Endothelial cell of umbilical vein (primary cell): ENCODE measurements around the gene FSD1L. TPM values are rescaled to one million over a fixed set of nuclear protein-coding genes. Genes with fewer than 3 reads are reported as not detected.
A peak's percentile ranks its signal among the peaks of the same experiment; 100 is the strongest.

Experiments used
- BruUV-seq: library from RNA; stranded (reverse); fragments of 400-500 nt; replicated peaks from 2 replicates; lab custom pipeline; 2021; lab: Mats Ljungman, UMichigan
- CTCF ChIA-PET: fragments of 300-600, 350-600 bp; sonication (Branson Sonifier 250); formaldehyde crosslinking; loops from one replicate; lab custom pipeline; 2021; ENCODE audit warnings: antibody characterized with exemption, inconsistent platforms; lab: Charles Lee
- POLR2A ChIA-PET: fragments of 300-600, 350-600 bp; sonication (Branson Sonifier 250); formaldehyde crosslinking; loops from one replicate; lab custom pipeline; 2021; ENCODE audit warnings: antibody characterized with exemption, inconsistent platforms; lab: Charles Lee
- DNase-seq: peaks from one replicate; pipeline ENCODE4 v3.0.0-alpha.2; 2011; ENCODE audit warnings: low read depth, low spot score
- FAIRE-seq: peaks from 2 replicates; lab custom pipeline; 2011; peaks lifted over from hg19 to GRCh38; lab: Jason Lieb, UNC
- H2AFZ ChIP-seq: 2 replicates; pipeline ENCODE4 v1.6.0; 2012; ENCODE audit warnings: low read depth, low read length, control low read depth, inconsistent platforms
- H3K27ac ChIP-seq: 2 replicates; pipeline ENCODE4 v1.5.1; 2011; ENCODE audit warnings: low read depth, mild to moderate bottlenecking, control low read depth, low read length, moderate library complexity; ENCODE audit not compliant: insufficient read depth
- H3K27me3 ChIP-seq, 2 experiments: 2 replicates each; pipeline versions ENCODE4 v1.6.0 to v1.6.1; 2011; ENCODE audit warnings: low read length in 2 of 2, mixed read lengths in 1 of 2; ENCODE audit not compliant: control insufficient read depth in 2 of 2, insufficient read depth in 2 of 2
- H3K36me3 ChIP-seq, 2 experiments: 2 replicates in 1 of 2; 3 replicates in 1 of 2; pipeline ENCODE4 v1.5.1; 2011; ENCODE audit warnings: low read length in 2 of 2, mild to moderate bottlenecking in 1 of 2, moderate library complexity in 1 of 2; ENCODE audit not compliant: control insufficient read depth in 2 of 2, insufficient read depth in 2 of 2; ENCODE audit errors: extremely low read depth in 1 of 2
- H3K4me1 ChIP-seq: 3 replicates; pipeline ENCODE4 v1.5.1; 2011; ENCODE audit warnings: mild to moderate bottlenecking, low read length; ENCODE audit not compliant: control insufficient read depth, insufficient read depth; ENCODE audit errors: extremely low read depth
- H3K4me2 ChIP-seq: 2 replicates; pipeline ENCODE4 v1.6.1; 2011; ENCODE audit warnings: low read length, control low read depth, mixed read lengths; ENCODE audit not compliant: insufficient read depth
- H3K4me3 ChIP-seq, 3 experiments: fragments of 200-600 bp in 1 of 3; sonication (generic), shearing (Covaris generic) in 1 of 3; replicated peaks in 1 of 3; 2 replicates each; pipeline ENCODE4 v1.5.1; 2011 to 2016; ENCODE audit warnings: control low read depth in 3 of 3, low read length in 3 of 3, mild to moderate bottlenecking in 2 of 3, inconsistent platforms in 1 of 3, low read depth in 1 of 3, moderate library complexity in 1 of 3; ENCODE audit not compliant: insufficient read depth in 1 of 3
- H3K79me2 ChIP-seq: 2 replicates; pipeline ENCODE4 v1.6.0; 2012; ENCODE audit warnings: low read length, inconsistent platforms; ENCODE audit not compliant: control insufficient read depth, insufficient read depth
- H3K9ac ChIP-seq: replicated peaks from 2 replicates; pipeline ENCODE3; 2011; ENCODE audit warnings: low read length, control low read depth; ENCODE audit not compliant: insufficient read depth; ENCODE audit errors: extremely low read depth
- H3K9me1 ChIP-seq: replicated peaks from 3 replicates; pipeline ENCODE4 v1.6.0; 2011; ENCODE audit warnings: mild to moderate bottlenecking, low read length; ENCODE audit not compliant: control insufficient read depth, insufficient read depth; ENCODE audit errors: extremely low read depth
- H3K9me3 ChIP-seq: replicated peaks from 2 replicates; pipeline ENCODE4 v1.5.1; 2012; ENCODE audit warnings: low read length, inconsistent platforms; ENCODE audit not compliant: control insufficient read depth, insufficient read depth
- H4K20me1 ChIP-seq: replicated peaks from 2 replicates; pipeline ENCODE3; 2011; ENCODE audit warnings: mild to moderate bottlenecking, low read length; ENCODE audit not compliant: control insufficient read depth, insufficient read depth; ENCODE audit errors: extremely low read depth
- CTCF ChIP-seq, 2 donors: IDR thresholded peaks; 1 replicate in 1 of 2; 2 replicates in 1 of 2; pipeline ENCODE4 v1.5.1; 2011; ENCODE audit warnings: low read length in 2 of 2, mild to moderate bottlenecking in 2 of 2, moderate library complexity in 2 of 2, control low read depth in 1 of 2, inconsistent platforms in 1 of 2, low read depth in 1 of 2; ENCODE audit not compliant: insufficient read depth in 1 of 2; ENCODE audit errors: extremely low read depth in 1 of 2
- JUN ChIP-seq: IDR thresholded peaks from 2 replicates; pipeline ENCODE4 v1.6.1; 2011; ENCODE audit warnings: borderline replicate concordance, low read depth; ENCODE audit not compliant: insufficient read length, insufficient read depth
- MAX ChIP-seq: IDR thresholded peaks from 2 replicates; pipeline ENCODE4 v1.6.1; 2011; ENCODE audit not compliant: insufficient read depth, insufficient read length
- dilution Hi-C: fragments of 300-500 bp; cut with MboI; formaldehyde crosslinking; loops from one replicate; pipeline ENCODE4 v1.15.0; 2019; ENCODE audit warnings: low sequenced_read_pairs; ENCODE audit not compliant: extremely low pct_ligation_motif_present
- intact Hi-C: fragments of 100-400 bp; cut with micrococcal nuclease; formaldehyde crosslinking; loops from one replicate; pipeline ENCODE4 v1.10.0; 2022
- polyA plus RNA-seq, 4 experiments: library from polyadenylated mRNA; depleted of rRNA in 3 of 4; stranded (reverse) in 3 of 4; unstranded in 1 of 4; fragments of >200 nt; gene quantifications; 2 replicates each; pipeline versions ENCODE4 v1.2.1 to v1.2.3, GENCODE V29; 2011 to 2012; ENCODE audit warnings: missing spikeins in 1 of 4
- total RNA-seq: library from RNA; stranded (reverse); gene quantifications from 2 replicates; pipeline ENCODE4 v1.2.3, GENCODE V29; 2021

The FSD1L gene
- total and polyA plus RNA-seq, 2 donors (not counting 3 experiments of a cell fraction or from before 2014, with no cell fraction given) = 0.69 to 8.5 TPM

DNA sequence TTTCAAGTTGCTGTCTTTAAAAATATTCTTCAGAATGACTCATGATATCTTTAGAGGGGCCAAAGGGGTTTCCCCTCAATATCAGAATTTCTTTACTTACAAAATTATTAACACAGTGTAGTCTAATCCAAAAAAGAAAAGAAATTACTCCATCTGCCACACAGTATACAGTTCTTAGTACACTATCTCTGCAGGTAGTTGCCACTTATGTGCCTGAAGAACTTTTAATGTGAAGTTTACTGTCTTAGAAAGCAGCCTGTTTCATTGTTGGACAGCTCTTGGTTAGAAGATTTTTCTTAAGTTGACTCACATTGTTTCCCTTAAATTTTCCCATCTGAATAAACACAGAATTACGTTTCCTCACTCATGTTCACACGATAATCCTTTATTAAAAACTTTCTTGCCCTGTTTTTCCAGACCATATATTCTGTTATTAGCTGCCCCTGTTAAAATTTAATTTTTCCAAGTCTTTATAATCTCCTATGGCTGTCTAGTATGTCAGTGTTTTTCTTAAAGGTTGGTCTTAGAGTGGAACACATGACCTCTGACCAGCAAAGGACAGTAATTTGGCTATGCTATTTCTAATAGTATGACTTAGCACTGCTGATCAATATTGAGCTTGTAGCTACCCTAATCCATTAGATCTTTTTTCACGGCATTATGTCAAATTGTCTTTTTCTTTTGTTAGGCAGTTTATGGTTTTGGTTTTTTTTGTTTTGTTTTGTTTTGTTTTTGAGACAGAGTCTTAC lies 88.3 kb downstream of the FSD1L start:
- Histone ChIP-seq H3K4me1 (no peaks in the 10 kb centered on the region), H3K27me3 (no peaks in the 10 kb centered on the region), H3K4me3 (no peak overlapping the region), H3K36me3 (peaks cover 0 to 4% of the 10 kb centered on the region in 2 experiments), H3K27ac (no peak overlapping the region), H3K9ac (no peak overlapping the region), H2AFZ (no peak overlapping the region), H3K4me2 (no peak overlapping the region), H4K20me1 (no peaks in the 10 kb centered on the region), H3K9me1 (no peaks in the 10 kb centered on the region), H3K9me3 (no peaks in the 10 kb centered on the region), H3K79me2 (no peaks in the 10 kb centered on the region)
- POLR2A ChIA-PET = no interaction called here
- dilution Hi-C loops = no loop called here
- intact Hi-C loops = loop anchor here (2.0 kb wide), 1 partner anchor 23 kb away; the partner anchor contains the start of gene FKTN
- BruUV-seq = no TSS peak
- DNase-seq (no peak), FAIRE-seq (no peak)
- no peak for TF ChIP-seq MAX
- CTCF ChIA-PET = no interaction called here

- Histone ChIP-seq H3K27me3 (no peaks in the 10 kb centered on the region), H3K4me1 (no peaks in the 10 kb centered on the region), H3K9me1 (no peaks in the 10 kb centered on the region), H3K36me3 (peaks cover 0 to 4% of the 10 kb centered on the region in 2 experiments), H4K20me1 (no peaks in the 10 kb centered on the region), H3K9ac (no peak overlapping the region), H3K4me2 (no peak overlapping the region), H3K4me3 (no peak overlapping the region), H3K79me2 (no peaks in the 10 kb centered on the region), H2AFZ (no peak overlapping the region), H3K9me3 (no peaks in the 10 kb centered on the region), H3K27ac (no peak overlapping the region)
- intact Hi-C loops = no loop called here
- dilution Hi-C loops = no loop called here
- DNase-seq = no peak
- ChIA-PET CTCF (no interaction called here), POLR2A (no interaction called here)
- BruUV-seq = no TSS peak
- TF ChIP-seq CTCF (IDR thresholded peaks at IDR 0.05; ENCODE audit: extremely low read depth in 1 of 2, insufficient read depth in 1 of 2, low read depth in 1 of 2, low read length in 2 of 2) = peak in 1 of 2 donors; percentile 1
- no peak for TF ChIP-seq JUN
- no peak for FAIRE-seq
These were observed 91.6 kb downstream of the FSD1L start for GRCh38 chr9:105539452-105539851.
